ENCODE results near the gene SLC2A13. TPM values are rescaled to one million over a fixed set of nuclear protein-coding genes. Genes with fewer than 3 reads are reported as not detected.
"Not testable (repeated sequence)": the region's sequence is repeated elsewhere in the genome, so short reads cannot be mapped to it uniquely, and the experiment has no call there.

The SLC2A13 gene
- total RNA-seq, 2 experiments from 2014 or later, result 2.0 to 2.1 TPM

GRCh38 chr12:39897315-39897714 is 208.6 kb downstream of the SLC2A13 start:
- H3K4me3 Mint-ChIP-seq, result no peak overlapping the region
- CTCF ChIA-PET, result interaction anchor here (1.0 kb wide), 1 partner anchor 93 kb away, joined by 3 read pairs; no protein-coding TSS in a partner anchor
- H3K27me3 Mint-ChIP-seq (ENCODE audit: low read depth), result no peaks in the 10 kb centered on the region
- no peak overlapping the region for H3K27ac Mint-ChIP-seq
- DNase-seq, result no peak
- H3K9me3 Mint-ChIP-seq, result no peaks in the 10 kb centered on the region
- no peaks in the 10 kb centered on the region for H3K36me3 Mint-ChIP-seq (ENCODE audit: low read depth)
- no peaks in the 10 kb centered on the region for H3K4me1 Mint-ChIP-seq (ENCODE audit: low read depth)
- intact Hi-C loops (cut with micrococcal nuclease), result no loop called here

DNA sequence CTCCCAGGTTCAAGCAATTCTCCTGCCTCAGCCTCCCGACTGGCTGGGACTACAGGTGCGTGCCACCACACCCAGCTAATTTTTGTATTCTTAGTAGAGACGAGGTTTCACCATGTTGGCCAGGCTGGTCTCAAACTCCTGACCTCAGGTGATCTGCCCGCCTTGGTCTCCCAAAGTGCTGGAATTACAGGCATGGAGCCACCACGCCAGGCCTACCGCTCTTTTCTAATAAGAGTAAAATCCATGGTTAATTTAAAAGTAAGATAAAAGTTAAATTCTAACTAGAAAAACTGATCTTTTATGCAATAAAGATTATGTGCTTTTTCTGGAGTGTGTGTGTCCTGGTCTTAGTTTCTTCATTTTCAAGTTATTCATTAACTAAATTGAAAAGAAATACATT is 212.5 kb downstream of the SLC2A13 start:
- CTCF ChIA-PET, result interaction anchor here (1.0 to 1.4 kb wide), 2 partner anchors 15 to 97 kb away, joined by 3 read pairs; no protein-coding TSS in a partner anchor
- not testable (repeated sequence) for H3K4me1 Mint-ChIP-seq (ENCODE audit: low read depth); H3K27me3 Mint-ChIP-seq (ENCODE audit: low read depth)

DNA sequence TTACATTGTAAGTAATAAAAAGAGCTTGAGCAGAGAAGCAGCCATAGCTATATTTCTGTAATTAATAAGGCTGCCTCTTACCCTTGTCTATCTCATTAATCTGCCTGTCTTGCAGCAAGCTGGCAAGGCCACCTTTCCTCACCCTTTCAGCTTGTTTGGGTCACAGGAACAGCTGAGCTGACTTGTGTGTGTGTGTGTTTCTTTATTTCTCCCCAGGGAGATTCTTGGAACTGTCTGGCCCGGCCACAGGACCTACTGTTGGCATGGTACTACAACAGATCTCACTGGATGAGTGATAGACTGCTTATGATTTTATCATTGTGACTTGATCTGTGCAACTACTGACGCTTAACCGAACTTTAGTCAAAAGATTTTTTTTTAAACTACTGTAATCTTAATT is 213.7 kb downstream of the SLC2A13 start:
- intact Hi-C loops (cut with micrococcal nuclease), result no loop called here
- H3K4me1 Mint-ChIP-seq (ENCODE audit: low read depth), result no peaks in the 10 kb centered on the region
- H3K9me3 Mint-ChIP-seq, result no peaks in the 10 kb centered on the region
- H3K36me3 Mint-ChIP-seq (ENCODE audit: low read depth), result no peaks in the 10 kb centered on the region
- H3K27ac Mint-ChIP-seq, result no peak overlapping the region
- H3K4me3 Mint-ChIP-seq, result no peak overlapping the region
- CTCF ChIA-PET, result no interaction called here
- no peak for DNase-seq
- H3K27me3 Mint-ChIP-seq (ENCODE audit: low read depth), result no peaks in the 10 kb centered on the region

More for the DNA sequence above, 212.5 kb downstream of the SLC2A13 start:
- H3K36me3 Mint-ChIP-seq (ENCODE audit: low read depth); H3K9me3 Mint-ChIP-seq; DNase-seq; H3K4me3 Mint-ChIP-seq; H3K27ac Mint-ChIP-seq; intact Hi-C loops (cut with micrococcal nuclease): not testable (repeated sequence)

DNA sequence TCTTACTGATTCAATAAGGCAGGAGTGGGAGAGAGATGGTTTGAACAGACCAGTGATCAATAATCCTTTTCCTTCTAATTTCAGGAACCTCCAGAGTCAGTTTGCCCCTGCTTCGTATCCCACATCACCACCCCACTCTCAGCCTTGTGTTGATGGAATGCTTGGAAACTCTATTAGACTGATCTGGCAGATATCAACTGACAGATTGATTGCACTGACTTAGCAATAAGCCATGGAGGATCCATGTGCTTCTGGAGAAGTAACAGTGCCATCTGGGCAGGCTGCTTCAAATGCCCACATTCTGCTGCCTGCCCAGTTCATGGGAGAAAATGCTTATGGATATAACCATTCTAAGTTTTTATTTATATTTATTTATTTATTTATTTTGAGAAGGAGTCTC is 218.0 kb downstream of the SLC2A13 start:
- H3K4me1 Mint-ChIP-seq (ENCODE audit: low read depth), result no peaks in the 10 kb centered on the region
- intact Hi-C loops (cut with micrococcal nuclease), result no loop called here
- DNase-seq, result no peak
- CTCF ChIA-PET, result no interaction called here
- no peaks in the 10 kb centered on the region for H3K9me3 Mint-ChIP-seq
- no peak overlapping the region for H3K4me3 Mint-ChIP-seq
- no peak overlapping the region for H3K27ac Mint-ChIP-seq
- no peaks in the 10 kb centered on the region for H3K36me3 Mint-ChIP-seq (ENCODE audit: low read depth)
- H3K27me3 Mint-ChIP-seq (ENCODE audit: low read depth), result no peaks in the 10 kb centered on the region

GRCh38 chr12:39886106-39886505 is 219.8 kb downstream of the SLC2A13 start:
- no peaks in the 10 kb centered on the region for H3K27me3 Mint-ChIP-seq (ENCODE audit: low read depth)
- no peak overlapping the region for H3K4me3 Mint-ChIP-seq
- CTCF ChIA-PET, result no interaction called here

DNA sequence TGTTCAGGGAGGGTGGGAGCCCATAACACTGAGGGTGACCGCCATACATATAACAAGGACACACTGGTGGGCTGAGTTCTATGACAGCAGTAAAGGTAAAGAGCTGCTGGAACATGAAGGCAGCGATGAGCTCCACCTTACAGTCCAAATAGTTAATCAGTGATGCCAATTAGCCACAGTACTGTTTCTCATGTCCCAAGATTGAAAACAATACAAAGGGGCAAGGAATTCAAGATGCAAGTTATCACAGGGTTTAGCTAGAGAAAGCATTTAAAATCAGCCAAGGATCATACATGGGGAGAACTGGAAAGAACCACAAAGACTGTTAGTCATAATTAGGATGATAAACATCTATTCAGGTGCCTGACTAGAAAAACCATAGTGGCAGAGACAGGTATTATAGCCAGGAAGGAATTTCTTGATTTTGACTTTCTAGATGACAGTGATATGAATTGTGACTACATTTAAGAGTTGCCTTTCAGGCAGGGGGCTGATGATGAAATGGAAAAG is 221.2 kb downstream of the SLC2A13 start:
- H3K27ac Mint-ChIP-seq, result no peak overlapping the region
- DNase-seq, result no peak
- no peak overlapping the region for H3K4me3 Mint-ChIP-seq
- H3K4me1 Mint-ChIP-seq (ENCODE audit: low read depth), result no peaks in the 10 kb centered on the region
- intact Hi-C loops (cut with micrococcal nuclease), result no loop called here
- CTCF ChIA-PET, result no interaction called here
- peaks cover 8% of the 10 kb centered on the region for H3K9me3 Mint-ChIP-seq
- H3K27me3 Mint-ChIP-seq (ENCODE audit: low read depth), result no peaks in the 10 kb centered on the region
- H3K36me3 Mint-ChIP-seq (ENCODE audit: low read depth), result peaks cover 3% of the 10 kb centered on the region

More at GRCh38 chr12:39886106-39886505, 219.8 kb downstream of the SLC2A13 start:
- no peaks in the 10 kb centered on the region for H3K36me3 Mint-ChIP-seq (ENCODE audit: low read depth)
- no peak for DNase-seq
- H3K4me1 Mint-ChIP-seq (ENCODE audit: low read depth), result no peaks in the 10 kb centered on the region
- intact Hi-C loops (cut with micrococcal nuclease), result no loop called here
- H3K9me3 Mint-ChIP-seq, result peaks cover 2% of the 10 kb centered on the region
- H3K27ac Mint-ChIP-seq, result no peak overlapping the region

GRCh38 chr12:39883411-39883810 is 222.5 kb downstream of the SLC2A13 start:
- Mint-ChIP-seq H3K36me3 (ENCODE audit: low read depth) (peaks cover 4% of the 10 kb centered on the region), H3K9me3 (peaks cover 11% of the 10 kb centered on the region), H3K4me3 (no peak overlapping the region), H3K4me1 (ENCODE audit: low read depth) (no peaks in the 10 kb centered on the region), H3K27me3 (ENCODE audit: low read depth) (no peaks in the 10 kb centered on the region), H3K27ac (no peak overlapping the region)
- intact Hi-C loops (cut with micrococcal nuclease), result no loop called here
- CTCF ChIA-PET, result no interaction called here
- DNase-seq, result no peak

DNA sequence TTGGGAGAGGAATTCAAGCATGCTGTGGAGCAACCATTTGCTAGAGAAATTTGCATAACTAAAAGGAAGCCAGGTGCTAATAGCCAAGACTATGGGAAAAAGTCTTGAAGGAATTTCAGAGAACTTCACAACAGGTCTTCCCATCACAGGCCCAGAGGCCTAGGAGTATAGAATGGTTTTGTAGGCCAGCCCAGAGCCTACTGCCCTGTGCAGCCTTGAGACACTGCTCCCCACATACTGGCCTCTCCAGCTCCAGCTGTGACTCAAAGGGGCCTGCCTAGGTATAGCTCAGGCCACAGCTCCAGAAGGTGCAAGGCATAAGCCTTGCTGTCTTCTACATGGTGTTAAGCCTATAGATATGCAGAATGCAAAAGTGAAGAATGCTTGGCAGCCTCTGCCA is 227.1 kb downstream of the SLC2A13 start:
- peaks cover 19% of the 10 kb centered on the region for H3K9me3 Mint-ChIP-seq
- no peaks in the 10 kb centered on the region for H3K27me3 Mint-ChIP-seq (ENCODE audit: low read depth)
- CTCF ChIA-PET, result interaction anchor here (1.1 kb wide), 1 partner anchor 14 kb away, joined by 3 read pairs; no protein-coding TSS in a partner anchor
- no peaks in the 10 kb centered on the region for H3K4me1 Mint-ChIP-seq (ENCODE audit: low read depth)
- DNase-seq, result no peak
- intact Hi-C loops (cut with micrococcal nuclease), result no loop called here
- H3K27ac Mint-ChIP-seq, result no peak overlapping the region
- peaks cover 7% of the 10 kb centered on the region for H3K36me3 Mint-ChIP-seq (ENCODE audit: low read depth)
- H3K4me3 Mint-ChIP-seq, result no peak overlapping the region

DNA sequence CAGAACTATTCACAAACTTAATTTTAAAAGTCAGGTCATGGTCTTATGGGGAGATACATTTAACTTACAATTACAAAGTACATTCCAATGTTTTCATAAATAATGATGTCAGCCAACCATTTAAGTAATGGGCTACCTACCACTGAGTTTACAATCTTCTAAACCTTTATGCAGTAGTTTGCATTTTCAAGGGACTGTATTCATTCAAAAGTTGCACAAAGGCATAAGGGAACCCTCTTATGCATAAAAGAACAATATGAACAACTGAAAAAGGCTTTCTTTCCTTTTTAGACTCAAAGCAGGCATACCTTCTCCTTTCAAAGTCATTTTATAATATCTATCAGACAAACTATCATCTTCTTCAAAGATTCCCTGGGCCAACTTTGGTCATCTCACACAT is 230.2 kb downstream of the SLC2A13 start:
- H3K4me3 Mint-ChIP-seq, result no peak overlapping the region
- no peaks in the 10 kb centered on the region for H3K27me3 Mint-ChIP-seq (ENCODE audit: low read depth)
- H3K4me1 Mint-ChIP-seq (ENCODE audit: low read depth), result no peaks in the 10 kb centered on the region
- H3K36me3 Mint-ChIP-seq (ENCODE audit: low read depth), result peaks cover 7% of the 10 kb centered on the region
- CTCF ChIA-PET, result interaction anchor here (0.6 kb wide), 1 partner anchor 647 kb away, joined by 5 read pairs; no protein-coding TSS in a partner anchor
- H3K27ac Mint-ChIP-seq, result no peak overlapping the region
- peaks cover 17% of the 10 kb centered on the region for H3K9me3 Mint-ChIP-seq
- intact Hi-C loops (cut with micrococcal nuclease), result no loop called here
- no peak for DNase-seq

- intact Hi-C loops (cut with micrococcal nuclease), result no loop called here
- Mint-ChIP-seq H3K36me3 (ENCODE audit: low read depth) (peaks cover 3% of the 10 kb centered on the region), H3K27ac (no peak overlapping the region), H3K27me3 (ENCODE audit: low read depth) (no peaks in the 10 kb centered on the region), H3K4me3 (no peak overlapping the region), H3K9me3 (peaks cover 12% of the 10 kb centered on the region), H3K4me1 (ENCODE audit: low read depth) (no peaks in the 10 kb centered on the region)
- DNase-seq, result no peak
- CTCF ChIA-PET, result no interaction called here
Measured at GRCh38 chr12:39874785-39875184, 231.1 kb downstream of the SLC2A13 start.

DNA sequence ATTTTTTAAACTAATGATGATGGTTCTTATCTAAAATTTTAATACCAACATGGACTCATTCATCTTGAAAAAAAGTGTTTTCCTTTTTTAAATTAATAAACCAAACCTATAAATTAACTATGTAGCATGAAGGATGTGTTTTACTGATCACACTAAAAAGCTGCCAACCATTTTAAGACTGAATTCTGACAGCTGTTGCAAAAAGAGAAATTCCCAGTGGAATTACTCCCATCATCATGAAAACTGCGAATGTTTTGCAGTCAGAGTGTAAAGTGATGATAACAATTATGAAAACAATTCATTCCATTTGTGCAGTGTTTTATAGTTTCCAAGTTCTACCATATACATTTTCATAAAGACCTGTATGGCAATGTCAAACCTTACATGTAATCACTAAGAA is 232.8 kb downstream of the SLC2A13 start:
- CTCF ChIA-PET, result interaction anchor here (0.7 to 0.9 kb wide), 2 partner anchors 24 to 132 kb away, joined by 3 read pairs; no protein-coding TSS in a partner anchor

GRCh38 chr12:39872425-39872824 is 233.5 kb downstream of the SLC2A13 start:
- intact Hi-C loops (cut with micrococcal nuclease), result loop anchor here (1.0 kb wide), 1 partner anchor 39 kb away; no protein-coding TSS in a partner anchor
- Mint-ChIP-seq H3K27ac (no peak overlapping the region), H3K4me1 (ENCODE audit: low read depth) (no peaks in the 10 kb centered on the region), H3K9me3 (no peaks in the 10 kb centered on the region), H3K27me3 (ENCODE audit: low read depth) (no peaks in the 10 kb centered on the region), H3K36me3 (ENCODE audit: low read depth) (no peaks in the 10 kb centered on the region), H3K4me3 (no peak overlapping the region)
- no peak for DNase-seq
- CTCF ChIA-PET, result interaction anchor here (0.7 kb wide), 1 partner anchor 132 kb away, joined by 3 read pairs; no protein-coding TSS in a partner anchor

More for the DNA sequence above, 232.8 kb downstream of the SLC2A13 start:
- Mint-ChIP-seq H3K9me3 (peaks cover 5% of the 10 kb centered on the region), H3K4me1 (ENCODE audit: low read depth) (no peaks in the 10 kb centered on the region), H3K27me3 (ENCODE audit: low read depth) (no peaks in the 10 kb centered on the region), H3K27ac (no peak overlapping the region), H3K36me3 (ENCODE audit: low read depth) (no peaks in the 10 kb centered on the region), H3K4me3 (no peak overlapping the region)
- intact Hi-C loops (cut with micrococcal nuclease), result no loop called here
- DNase-seq, result no peak

DNA sequence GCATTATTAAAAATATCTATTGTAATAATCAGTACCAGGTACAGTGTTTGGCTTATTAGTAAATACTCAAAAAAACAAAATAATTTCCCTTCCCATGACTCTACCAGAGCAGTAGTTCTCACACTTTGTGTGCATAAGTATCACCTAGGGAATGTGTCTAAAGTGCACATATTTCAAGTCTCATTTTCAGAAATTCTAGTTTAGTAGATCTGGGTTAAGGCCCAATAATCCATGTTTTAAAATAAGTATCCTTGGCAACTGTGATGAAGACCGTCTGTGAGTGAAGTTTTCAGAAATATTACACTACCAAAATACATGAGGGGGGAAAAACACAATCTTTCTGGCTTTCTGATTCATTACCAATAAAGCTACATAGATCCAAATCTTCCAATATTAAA is 237.6 kb downstream of the SLC2A13 start:
- no peak overlapping the region for H3K4me3 Mint-ChIP-seq
- no peak overlapping the region for H3K27ac Mint-ChIP-seq
- H3K4me1 Mint-ChIP-seq (ENCODE audit: low read depth), result no peaks in the 10 kb centered on the region
- no peak for DNase-seq
- peaks cover 1% of the 10 kb centered on the region for H3K36me3 Mint-ChIP-seq (ENCODE audit: low read depth)
- CTCF ChIA-PET, result no interaction called here
- peaks cover 6% of the 10 kb centered on the region for H3K9me3 Mint-ChIP-seq
- intact Hi-C loops (cut with micrococcal nuclease), result no loop called here
- no peaks in the 10 kb centered on the region for H3K27me3 Mint-ChIP-seq (ENCODE audit: low read depth)
